K562 (cell line): ENCODE measurements around the gene FOXN1.

Experiments
- BRD4 ChIP-seq: fragments of 200-600 bp; sonication (generic); IDR thresholded peaks from 2 replicates; pipeline ENCODE4 v1.6.1; 2017; ENCODE audit warnings: inconsistent platforms
- ETV6 ChIP-seq, 3 experiments: fragments of 150-350 bp in 1 of 3; sonication (generic) in 1 of 3; formaldehyde crosslinking in 1 of 3; IDR thresholded peaks; 2 replicates each; pipeline versions ENCODE4 v1.6.1 to v1.8.0; 2014 to 2022; ENCODE audit warnings: borderline replicate concordance in 2 of 3, low read depth in 2 of 3, antibody characterized with exemption in 1 of 3, low read length in 1 of 3, mild to moderate bottlenecking in 1 of 3, missing genetic modification reagents in 1 of 3
- EZH2 ChIP-seq: IDR thresholded peaks from 2 replicates; pipeline ENCODE4 v1.6.1; 2012; ENCODE audit warnings: low read depth, mild to moderate bottlenecking, inconsistent platforms, low read length, borderline replicate concordance
- KLF16 ChIP-seq: IDR thresholded peaks from 2 replicates; pipeline ENCODE4 v1.6.1; 2016; ENCODE audit warnings: antibody characterized with exemption
- NR2F6 ChIP-seq: fragments of 450-650 bp; formaldehyde crosslinking; IDR thresholded peaks from 2 replicates; pipeline ENCODE4 v1.4.0; 2020; ENCODE audit warnings: mild to moderate bottlenecking
- POLR2A ChIP-seq: fragments of 450-650 bp; conservative IDR thresholded peaks from 2 replicates; pipeline ENCODE4 v1.6.1; 2016
- POLR2AphosphoS2 ChIP-seq: IDR thresholded peaks from 2 replicates; pipeline ENCODE4 v1.6.1; 2012; ENCODE audit warnings: low read length, improper control_type of control experiment
- SAP30 ChIP-seq: fragments of 200-600 bp; sonication (generic); IDR thresholded peaks from 2 replicates; pipeline ENCODE4 v1.6.1; 2012; ENCODE audit warnings: borderline replicate concordance, low read depth, mild to moderate bottlenecking, moderate library complexity, low read length, control low read depth, inconsistent platforms; ENCODE audit not compliant: insufficient read depth, poor library complexity, severe bottlenecking
- SMAD2 ChIP-seq: fragments of 150-350 bp; IDR thresholded peaks from 2 replicates; pipeline ENCODE4 v1.6.1; 2014; ENCODE audit warnings: low read depth, mild to moderate bottlenecking, low read length
- SMAD3 ChIP-seq: fragments of 450-650 bp; formaldehyde crosslinking; conservative IDR thresholded peaks from 2 replicates; pipeline ENCODE4 v1.4.0; 2020; ENCODE audit warnings: mild to moderate bottlenecking
- ZFX ChIP-seq: sonication (generic); formaldehyde crosslinking; IDR thresholded peaks from 2 replicates; pipeline ENCODE4 v1.8.0; 2022; ENCODE audit warnings: mild to moderate bottlenecking, missing genetic modification reagents, moderate library complexity
- TF ChIP-seq, protein P1 (sequence below), 3 experiments: IDR thresholded peaks in 2 of 3; conservative IDR thresholded peaks in 1 of 3; 2 replicates each; pipeline ENCODE4 v1.5.1; 2011 to 2012; ENCODE audit warnings: low read length in 3 of 3, mild to moderate bottlenecking in 3 of 3, control low read depth in 2 of 3, improper control_type of control experiment in 1 of 3, inconsistent platforms in 1 of 3, low read depth in 1 of 3, mixed read lengths in 1 of 3, moderate library complexity in 1 of 3; ENCODE audit not compliant: insufficient read depth in 2 of 3

DNA sequence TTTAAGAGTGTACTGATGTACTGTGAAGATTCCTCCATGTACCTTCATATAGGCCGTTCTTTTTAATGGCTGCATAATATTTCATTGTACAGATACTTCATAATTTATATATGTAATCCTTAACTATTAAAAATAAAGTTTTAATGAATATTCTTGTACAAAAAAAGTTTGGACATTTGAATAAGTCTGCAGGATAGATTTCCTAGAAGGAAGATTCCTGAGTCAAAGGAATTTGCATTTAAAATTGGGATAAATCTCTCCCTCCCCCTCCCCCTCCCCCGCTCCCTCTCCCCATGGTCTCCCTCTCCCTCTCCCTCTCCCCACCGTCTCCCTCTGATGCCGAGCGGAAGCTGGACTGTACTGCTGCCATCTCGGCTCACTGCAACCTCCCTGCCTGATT, 48.3 kb upstream of the FOXN1 start:
- TF ChIP-seq, protein P1, sequence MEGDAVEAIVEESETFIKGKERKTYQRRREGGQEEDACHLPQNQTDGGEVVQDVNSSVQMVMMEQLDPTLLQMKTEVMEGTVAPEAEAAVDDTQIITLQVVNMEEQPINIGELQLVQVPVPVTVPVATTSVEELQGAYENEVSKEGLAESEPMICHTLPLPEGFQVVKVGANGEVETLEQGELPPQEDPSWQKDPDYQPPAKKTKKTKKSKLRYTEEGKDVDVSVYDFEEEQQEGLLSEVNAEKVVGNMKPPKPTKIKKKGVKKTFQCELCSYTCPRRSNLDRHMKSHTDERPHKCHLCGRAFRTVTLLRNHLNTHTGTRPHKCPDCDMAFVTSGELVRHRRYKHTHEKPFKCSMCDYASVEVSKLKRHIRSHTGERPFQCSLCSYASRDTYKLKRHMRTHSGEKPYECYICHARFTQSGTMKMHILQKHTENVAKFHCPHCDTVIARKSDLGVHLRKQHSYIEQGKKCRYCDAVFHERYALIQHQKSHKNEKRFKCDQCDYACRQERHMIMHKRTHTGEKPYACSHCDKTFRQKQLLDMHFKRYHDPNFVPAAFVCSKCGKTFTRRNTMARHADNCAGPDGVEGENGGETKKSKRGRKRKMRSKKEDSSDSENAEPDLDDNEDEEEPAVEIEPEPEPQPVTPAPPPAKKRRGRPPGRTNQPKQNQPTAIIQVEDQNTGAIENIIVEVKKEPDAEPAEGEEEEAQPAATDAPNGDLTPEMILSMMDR (IDR thresholded peaks at IDR 0.05 in 2 of 3, conservative IDR thresholded peaks at IDR 0.05 in 1 of 3; ENCODE audit: insufficient read depth in 2 of 3, low read depth in 1 of 3, low read length in 3 of 3) = no peak
- no peak for TF ChIP-seq SMAD2
- TF ChIP-seq SMAD3 (CRISPR knock-in tag) = no peak
- no peak for TF ChIP-seq EZH2
- TF ChIP-seq BRD4 = no peak
- TF ChIP-seq POLR2A = no peak
- TF ChIP-seq SAP30 = no peak
- TF ChIP-seq POLR2AphosphoS2 = no peak
- no peak for TF ChIP-seq ZFX (CRISPR knock-in tag)
- TF ChIP-seq NR2F6 (CRISPR knock-in tag) = no peak
- no peak for TF ChIP-seq ETV6 (IDR thresholded peaks at IDR 0.05; ENCODE audit: borderline replicate concordance in 1 of 2, low read depth in 2 of 2, low read length in 1 of 2)
- no peak for TF ChIP-seq ETV6 (CRISPR knock-in tag; IDR thresholded peaks at IDR 0.05; ENCODE audit: borderline replicate concordance)
- TF ChIP-seq KLF16 = no peak
